Mesenchymal stem cell (in vitro differentiated cells and primary cell): Measurements from ENCODE around the gene DSCAML1.

Experiments
- DNase-seq: peaks from one replicate; pipeline ENCODE4 v3.0.0-alpha.2; 2013
- H2AFZ ChIP-seq: one replicate; pipeline ENCODE4 v1.6.1; 2013; ENCODE audit warnings: low read depth, mild to moderate bottlenecking, control low read depth, inconsistent platforms, low read length, moderate library complexity
- H2AK5ac ChIP-seq: 2 replicates; pipeline ENCODE4 v1.6.1; 2013; ENCODE audit warnings: low read length, moderate library complexity, mild to moderate bottlenecking, inconsistent platforms; ENCODE audit not compliant: severe bottlenecking
- H2BK120ac ChIP-seq: one replicate; pipeline ENCODE4 v1.6.1; 2013; ENCODE audit warnings: low read depth, mild to moderate bottlenecking, inconsistent platforms, low read length, moderate library complexity
- H2BK12ac ChIP-seq, 2 experiments: one replicate each; pipeline ENCODE4 v1.6.1; 2013; ENCODE audit warnings: inconsistent platforms in 2 of 2, low read length in 2 of 2, mild to moderate bottlenecking in 2 of 2, moderate library complexity in 2 of 2, control low read depth in 1 of 2
- H2BK15ac ChIP-seq: one replicate; pipeline ENCODE4 v1.6.1; 2013; ENCODE audit warnings: mild to moderate bottlenecking, low read depth, inconsistent platforms; ENCODE audit not compliant: poor library complexity, severe bottlenecking
- H2BK5ac ChIP-seq: 2 replicates; pipeline ENCODE4 v1.6.1; 2013; ENCODE audit warnings: low read depth, mild to moderate bottlenecking, low read length, control low read depth, inconsistent platforms; ENCODE audit not compliant: poor library complexity, severe bottlenecking
- H3K14ac ChIP-seq, 2 experiments: one replicate each; pipeline ENCODE4 v1.6.1; 2013; ENCODE audit warnings: inconsistent platforms in 2 of 2, low read length in 2 of 2, control low read depth in 1 of 2, mild to moderate bottlenecking in 1 of 2, moderate library complexity in 1 of 2
- H3K18ac ChIP-seq, 2 experiments: one replicate each; pipeline ENCODE4 v1.6.1; 2013; ENCODE audit warnings: inconsistent platforms in 2 of 2, low read length in 2 of 2, control low read depth in 1 of 2, low read depth in 1 of 2, mild to moderate bottlenecking in 1 of 2
- H3K23ac ChIP-seq, 2 experiments: one replicate each; pipeline ENCODE4 v1.6.1; 2013; ENCODE audit warnings: inconsistent platforms in 2 of 2, low read length in 2 of 2, mild to moderate bottlenecking in 2 of 2, moderate library complexity in 2 of 2, control low read depth in 1 of 2
- H3K27ac ChIP-seq: 2 replicates; pipeline ENCODE4 v1.5.1; 2013; ENCODE audit warnings: mild to moderate bottlenecking, moderate library complexity, low read length, control low read depth, inconsistent platforms; ENCODE audit not compliant: poor library complexity, severe bottlenecking
- H3K27me3 ChIP-seq, 2 experiments: 2 replicates each; pipeline versions ENCODE4 v1.6.1 to v1.7.0; 2013; ENCODE audit warnings: low read length in 2 of 2, mild to moderate bottlenecking in 2 of 2, moderate library complexity in 2 of 2, control low read depth in 1 of 2, inconsistent platforms in 1 of 2; ENCODE audit not compliant: control insufficient read depth in 1 of 2, insufficient read depth in 1 of 2
- H3K36me3 ChIP-seq, 2 experiments: 2 replicates each; pipeline versions ENCODE4 v1.6.1 to v1.7.0; 2013; ENCODE audit warnings: low read length in 2 of 2, control low read depth in 1 of 2, inconsistent platforms in 1 of 2, low read depth in 1 of 2, mild to moderate bottlenecking in 1 of 2; ENCODE audit not compliant: insufficient read depth in 2 of 2, control insufficient read depth in 1 of 2
- H3K4ac ChIP-seq, 2 experiments: one replicate each; pipeline ENCODE4 v1.6.1; 2013; ENCODE audit warnings: inconsistent platforms in 2 of 2, low read length in 2 of 2, mild to moderate bottlenecking in 2 of 2, moderate library complexity in 2 of 2, control low read depth in 1 of 2, low read depth in 1 of 2
- H3K4me1 ChIP-seq: 2 replicates; pipeline ENCODE4 v1.6.1; 2013; ENCODE audit warnings: low read depth, low read length, control low read depth; ENCODE audit not compliant: control insufficient read depth, insufficient read depth
- H3K4me2 ChIP-seq: 2 replicates; pipeline ENCODE4 v1.6.1; 2013; ENCODE audit warnings: low read length, mild to moderate bottlenecking, inconsistent platforms; ENCODE audit not compliant: poor library complexity, severe bottlenecking
- H3K4me3 ChIP-seq, 2 experiments: 2 replicates each; pipeline versions ENCODE4 v1.5.1 to v1.7.0; 2013; ENCODE audit warnings: low read length in 2 of 2, mild to moderate bottlenecking in 2 of 2, control low read depth in 1 of 2, low read depth in 1 of 2; ENCODE audit not compliant: insufficient read depth in 1 of 2
- H3K79me1 ChIP-seq: replicated peaks from 2 replicates; pipeline ENCODE4 v1.6.1; 2013; ENCODE audit warnings: mild to moderate bottlenecking, control low read depth, low read length, inconsistent platforms; ENCODE audit not compliant: poor library complexity, severe bottlenecking
- H3K9ac ChIP-seq: 2 replicates; pipeline ENCODE4 v1.7.0; 2013; ENCODE audit warnings: mild to moderate bottlenecking, low read length, moderate library complexity
- H3K9me3 ChIP-seq: 2 replicates; pipeline ENCODE4 v1.7.0; 2013; ENCODE audit warnings: mild to moderate bottlenecking, low read length; ENCODE audit not compliant: control insufficient read depth
- H4K8ac ChIP-seq: one replicate; pipeline ENCODE4 v1.6.1; 2013; ENCODE audit warnings: inconsistent platforms, mild to moderate bottlenecking, low read length, moderate library complexity
- H4K91ac ChIP-seq: one replicate; pipeline ENCODE4 v1.6.1; 2013; ENCODE audit warnings: mild to moderate bottlenecking, low read length, inconsistent platforms
- WGBS: methylation state at CpG from one replicate; pipeline ENCODE4 v1.1.7; 2013; ENCODE audit warnings: mixed read lengths; 5-methylcytosine and 5-hydroxymethylcytosine counted together

DSCAML1 gene

DNA sequence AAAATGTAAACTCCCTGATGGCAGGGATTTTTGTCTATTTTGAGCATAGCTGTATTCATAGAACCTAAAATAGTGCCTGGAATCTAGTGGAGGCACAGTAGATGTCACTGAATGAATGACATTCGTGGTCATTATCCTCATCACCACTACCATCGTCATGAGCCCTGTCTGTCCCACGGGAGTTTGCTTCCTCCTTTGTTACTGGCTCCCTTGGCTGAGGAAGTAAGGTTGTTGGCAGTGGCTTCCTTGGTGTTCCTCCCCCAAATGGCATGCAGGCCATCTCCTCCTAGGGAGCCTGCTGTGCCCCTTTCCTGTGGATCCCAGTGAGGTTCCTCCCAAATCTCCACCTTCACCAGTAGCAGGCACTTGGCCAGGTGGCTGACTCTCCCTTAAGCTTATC is 286.4 kb downstream of the DSCAML1 start:
- Histone ChIP-seq H3K27ac (no peak overlapping the region), H2AFZ (no peak overlapping the region), H3K4ac (no peak overlapping the region), H3K4me2 (no peak overlapping the region), H2BK5ac (no peak overlapping the region), H2BK12ac (no peak overlapping the region), H4K8ac (no peak overlapping the region), H3K18ac (no peak overlapping the region), H2BK15ac (no peak overlapping the region), H3K9me3 (no peaks in the 10 kb centered on the region), H3K36me3 (peaks cover 0 to 5% of the 10 kb centered on the region in 2 experiments), H3K9ac (no peak overlapping the region), H3K4me3 (no peak overlapping the region), H3K14ac (no peak overlapping the region), H3K27me3 (peaks cover 29 to 45% of the 10 kb centered on the region in 2 experiments), H4K91ac (no peak overlapping the region), H3K23ac (no peak overlapping the region), H2AK5ac (no peak overlapping the region), H3K4me1 (peaks cover 17% of the 10 kb centered on the region), H2BK120ac (no peak overlapping the region), H3K79me1 (no peaks in the 10 kb centered on the region)
- DNase-seq = no peak
- 76% methylated on average over 3 of the region's 3 CpGs for WGBS

DNA sequence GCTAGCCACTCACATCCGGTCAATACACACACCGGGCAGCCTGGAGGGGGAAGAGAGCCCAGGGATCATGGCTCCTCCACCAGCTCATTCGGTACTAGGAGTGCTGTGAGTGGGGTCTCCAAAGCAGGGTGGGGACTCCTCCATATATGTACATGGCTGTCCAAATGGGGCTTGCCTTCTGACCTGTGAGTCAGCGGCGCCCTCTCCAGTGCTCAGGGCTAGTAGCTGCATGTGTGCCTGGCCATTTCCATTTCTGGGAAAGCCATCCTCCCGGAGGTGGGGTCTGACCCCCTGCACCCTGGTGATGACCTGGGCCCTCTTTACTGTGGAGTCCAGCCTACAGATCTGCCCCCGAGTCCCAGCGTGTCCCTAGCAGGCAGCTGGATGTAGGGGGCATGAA is 287.5 kb downstream of the DSCAML1 start:
- Histone ChIP-seq H3K27me3 (peaks cover 35 to 47% of the 10 kb centered on the region in 2 experiments), H3K23ac (no peak overlapping the region), H3K36me3 (no peaks in the 10 kb centered on the region), H3K4me3 (no peak overlapping the region), H2AFZ (no peak overlapping the region), H2AK5ac (no peak overlapping the region), H2BK5ac (no peak overlapping the region), H3K18ac (no peak overlapping the region), H3K4me1 (peaks cover 15% of the 10 kb centered on the region), H3K9me3 (no peaks in the 10 kb centered on the region), H3K4me2 (no peak overlapping the region), H2BK120ac (no peak overlapping the region), H4K91ac (no peak overlapping the region), H3K4ac (no peak overlapping the region), H4K8ac (no peak overlapping the region), H3K9ac (no peak overlapping the region), H2BK12ac (no peak overlapping the region), H2BK15ac (no peak overlapping the region), H3K27ac (no peak overlapping the region), H3K14ac (no peak overlapping the region), H3K79me1 (no peaks in the 10 kb centered on the region)
- DNase-seq = no peak
- WGBS = 89% methylated on average over 8 of the region's 8 CpGs

DNA sequence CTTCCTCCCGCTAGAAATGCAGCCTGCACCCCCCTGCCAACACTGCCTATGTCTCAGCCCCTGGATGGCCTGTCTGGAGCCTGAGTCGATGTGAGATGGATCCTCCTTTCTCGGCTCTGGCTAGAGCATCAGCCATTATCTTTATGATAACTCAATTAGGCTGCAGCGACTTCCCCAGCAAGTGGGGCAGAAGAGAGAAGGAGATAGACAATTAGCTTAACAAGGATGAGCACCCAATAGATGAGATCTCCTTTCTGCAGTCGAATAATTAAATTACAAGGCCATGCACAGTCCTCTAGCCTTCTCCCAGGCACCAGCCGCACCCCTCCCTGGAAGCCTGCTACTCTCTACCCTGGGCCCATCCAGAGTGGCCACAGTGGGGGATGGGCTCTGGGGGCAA is 290.0 kb downstream of the DSCAML1 start:
- H2BK15ac ChIP-seq = no peak overlapping the region
- H3K14ac ChIP-seq = no peak overlapping the region
- no peak overlapping the region for H3K9ac ChIP-seq
- no peak overlapping the region for H2AFZ ChIP-seq
- H4K8ac ChIP-seq = no peak overlapping the region
- no peak overlapping the region for H2BK120ac ChIP-seq
- H2BK5ac ChIP-seq = no peak overlapping the region
- no peak overlapping the region for H3K4me3 ChIP-seq
- no peaks in the 10 kb centered on the region for H3K36me3 ChIP-seq
- no peak overlapping the region for H3K23ac ChIP-seq
- no peak overlapping the region for H3K4ac ChIP-seq
- H2BK12ac ChIP-seq = no peak overlapping the region
- H4K91ac ChIP-seq = no peak overlapping the region
- H3K18ac ChIP-seq = no peak overlapping the region
- H2AK5ac ChIP-seq = no peak overlapping the region
- H3K27ac ChIP-seq = no peak overlapping the region
- no peak overlapping the region for H3K4me2 ChIP-seq
- H3K27me3 ChIP-seq = peaks cover 46 to 63% of the 10 kb centered on the region in 2 experiments
- DNase-seq = no peak
- H3K79me1 ChIP-seq = no peaks in the 10 kb centered on the region
- peaks cover 8% of the 10 kb centered on the region for H3K4me1 ChIP-seq
- 73% methylated on average over 5 of the region's 6 CpGs for WGBS
- H3K9me3 ChIP-seq = no peaks in the 10 kb centered on the region

DNA sequence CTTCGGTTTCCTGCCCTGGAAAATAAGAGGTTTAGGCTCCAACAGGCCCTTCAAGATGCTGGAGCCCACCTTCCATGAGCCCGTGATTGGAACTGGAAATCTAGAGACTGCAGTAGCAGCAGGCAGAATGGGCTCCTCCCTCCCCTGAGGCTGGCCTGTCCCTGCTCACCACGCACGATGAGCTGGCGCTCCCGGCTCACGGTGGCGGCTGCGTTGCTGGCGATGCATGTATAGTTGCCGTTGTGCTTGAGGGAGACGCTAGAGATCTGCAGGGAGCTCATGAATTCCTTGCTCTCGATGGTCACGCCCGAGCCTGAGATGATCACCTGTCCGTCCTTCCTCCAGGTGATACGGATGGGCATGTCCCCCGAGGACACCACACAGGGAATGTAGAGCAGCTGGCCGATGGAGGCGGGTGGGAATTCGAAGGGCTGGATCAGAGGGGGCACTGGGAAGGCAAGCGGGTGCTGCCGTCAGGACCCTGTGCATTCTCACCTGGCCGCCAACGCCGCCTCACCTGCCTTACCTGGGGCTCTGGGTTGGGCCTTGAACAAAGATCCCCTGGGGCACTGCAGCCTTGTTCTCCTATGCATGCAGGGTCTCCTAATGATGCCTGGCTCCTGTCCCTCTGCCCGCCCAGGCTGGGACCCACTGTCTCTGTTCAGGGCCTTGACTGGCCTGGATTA is 291.6 kb downstream of the DSCAML1 start:
- no peak for DNase-seq
- Histone ChIP-seq H3K4me2 (no peak overlapping the region), H3K4me1 (peaks cover 1% of the 10 kb centered on the region), H4K8ac (no peak overlapping the region), H3K27me3 (peaks cover 47 to 65% of the 10 kb centered on the region in 2 experiments), H3K9me3 (no peaks in the 10 kb centered on the region), H3K36me3 (peaks cover 0 to 5% of the 10 kb centered on the region in 2 experiments), H3K9ac (no peak overlapping the region), H2AFZ (no peak overlapping the region), H2BK120ac (no peak overlapping the region), H3K18ac (no peak overlapping the region), H3K14ac (no peak overlapping the region), H3K79me1 (no peaks in the 10 kb centered on the region), H2AK5ac (no peak overlapping the region), H4K91ac (no peak overlapping the region), H3K27ac (no peak overlapping the region), H3K23ac (no peak overlapping the region), H3K4me3 (no peak overlapping the region), H2BK5ac (no peak overlapping the region), H2BK12ac (no peak overlapping the region), H2BK15ac (no peak overlapping the region), H3K4ac (no peak overlapping the region)
- WGBS = 89% methylated on average over 27 of the region's 27 CpGs
